ENCODE results near the gene HEBP2. TPM values are rescaled to one million over a fixed set of nuclear protein-coding genes. Genes with fewer than 3 reads are reported as not detected.

HEBP2 gene
- total RNA-seq, 1 experiment from 2014 or later = 51.6 TPM

DNA sequence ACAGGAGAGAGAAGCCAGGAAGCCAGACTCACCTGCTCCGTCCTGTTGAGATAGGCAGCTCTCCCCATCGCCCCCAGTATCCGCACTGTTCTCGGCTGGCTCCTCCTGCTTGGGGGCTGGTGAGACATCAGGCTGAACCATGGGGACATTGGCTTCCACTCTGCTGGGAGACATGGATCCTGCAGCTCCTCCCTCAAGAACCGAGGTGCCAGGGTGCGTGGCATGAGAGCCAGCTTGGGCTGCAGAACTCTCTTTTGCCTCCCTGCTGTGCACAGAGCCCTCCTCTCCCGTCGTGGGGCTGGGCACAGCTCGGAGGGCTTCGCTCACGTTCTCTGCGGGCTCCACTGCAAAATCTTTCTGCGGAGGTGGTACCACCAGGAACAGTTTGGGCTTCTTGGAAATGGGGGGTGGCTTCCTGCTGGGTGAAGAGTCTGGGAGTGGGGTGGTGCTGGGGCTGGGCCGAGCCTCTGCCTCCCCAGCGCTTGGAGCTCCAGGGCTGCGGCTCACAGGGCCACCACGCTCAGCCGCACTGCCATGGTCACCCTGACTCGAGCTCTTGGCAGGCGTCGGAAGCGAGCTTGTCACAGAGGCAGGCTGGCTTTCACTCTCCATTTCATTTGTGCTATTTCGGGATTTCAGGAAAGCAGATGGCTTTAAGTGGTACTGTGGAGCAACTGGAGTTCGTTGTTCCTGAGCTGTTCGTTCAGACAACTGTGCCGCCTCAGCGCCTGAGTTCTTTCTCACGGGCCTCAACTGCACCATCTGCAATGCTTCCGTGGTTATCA is 26.5 kb downstream of the HEBP2 start:
- ChIA-PET CTCF (interaction anchor here (0.8 to 3.0 kb wide), 2 partner anchors 25 to 79 kb away, joined by 3 to 14 read pairs; no protein-coding TSS in a partner anchor), POLR2A (no interaction called here), RAD21 (ENCODE audit: low non-redundant PET in 1 of 2, low total read pairs in 2 of 2, uncharacterized antibody in 2 of 2, unreplicated experiment in 2 of 2) (no interaction called here)
- intact Hi-C loops (cut with micrococcal nuclease) = no loop called here
- Histone ChIP-seq H3K36me3 (ENCODE audit: control insufficient read depth in 1 of 2, insufficient read depth in 2 of 2, low read length in 2 of 2) (no peaks in the 10 kb centered on the region), H2AFZ (ENCODE audit: low read depth, low read length, poor library complexity, severe bottlenecking) (no peak overlapping the region), H3K27ac (ENCODE audit: low read depth, low read length) (no peak overlapping the region), H3K27me3 (ENCODE audit: insufficient read depth, low read length) (no peaks in the 10 kb centered on the region), H3K9me2 (ENCODE audit: insufficient read depth) (no peaks in the 10 kb centered on the region), H3K4me1 (ENCODE audit: control insufficient read depth in 1 of 2, insufficient read depth in 2 of 2, low read length in 2 of 2) (no peaks in the 10 kb centered on the region), H3K9me3 (ENCODE audit: control insufficient read depth in 1 of 2, insufficient read depth in 1 of 2, low read depth in 1 of 2, low read length in 2 of 2) (no peaks in the 10 kb centered on the region), H3K79me2 (ENCODE audit: insufficient read depth, low read length) (no peaks in the 10 kb centered on the region), H3K9ac (ENCODE audit: low read length) (no peak overlapping the region), H3K4me2 (ENCODE audit: low read length) (no peak overlapping the region), H4K20me1 (ENCODE audit: insufficient read depth) (no peaks in the 10 kb centered on the region), H3K4me3 (replicated peaks in 1 of 2; ENCODE audit: low read depth in 1 of 2, low read length in 2 of 2) (no peak overlapping the region)
- TF ChIP-seq RAD21 (IDR thresholded peaks at IDR 0.05; ENCODE audit: low read depth) = no peak
- TF ChIP-seq, protein P1, sequence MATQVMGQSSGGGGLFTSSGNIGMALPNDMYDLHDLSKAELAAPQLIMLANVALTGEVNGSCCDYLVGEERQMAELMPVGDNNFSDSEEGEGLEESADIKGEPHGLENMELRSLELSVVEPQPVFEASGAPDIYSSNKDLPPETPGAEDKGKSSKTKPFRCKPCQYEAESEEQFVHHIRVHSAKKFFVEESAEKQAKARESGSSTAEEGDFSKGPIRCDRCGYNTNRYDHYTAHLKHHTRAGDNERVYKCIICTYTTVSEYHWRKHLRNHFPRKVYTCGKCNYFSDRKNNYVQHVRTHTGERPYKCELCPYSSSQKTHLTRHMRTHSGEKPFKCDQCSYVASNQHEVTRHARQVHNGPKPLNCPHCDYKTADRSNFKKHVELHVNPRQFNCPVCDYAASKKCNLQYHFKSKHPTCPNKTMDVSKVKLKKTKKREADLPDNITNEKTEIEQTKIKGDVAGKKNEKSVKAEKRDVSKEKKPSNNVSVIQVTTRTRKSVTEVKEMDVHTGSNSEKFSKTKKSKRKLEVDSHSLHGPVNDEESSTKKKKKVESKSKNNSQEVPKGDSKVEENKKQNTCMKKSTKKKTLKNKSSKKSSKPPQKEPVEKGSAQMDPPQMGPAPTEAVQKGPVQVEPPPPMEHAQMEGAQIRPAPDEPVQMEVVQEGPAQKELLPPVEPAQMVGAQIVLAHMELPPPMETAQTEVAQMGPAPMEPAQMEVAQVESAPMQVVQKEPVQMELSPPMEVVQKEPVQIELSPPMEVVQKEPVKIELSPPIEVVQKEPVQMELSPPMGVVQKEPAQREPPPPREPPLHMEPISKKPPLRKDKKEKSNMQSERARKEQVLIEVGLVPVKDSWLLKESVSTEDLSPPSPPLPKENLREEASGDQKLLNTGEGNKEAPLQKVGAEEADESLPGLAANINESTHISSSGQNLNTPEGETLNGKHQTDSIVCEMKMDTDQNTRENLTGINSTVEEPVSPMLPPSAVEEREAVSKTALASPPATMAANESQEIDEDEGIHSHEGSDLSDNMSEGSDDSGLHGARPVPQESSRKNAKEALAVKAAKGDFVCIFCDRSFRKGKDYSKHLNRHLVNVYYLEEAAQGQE (IDR thresholded peaks at IDR 0.05; ENCODE audit: low read depth) = no peak
- TF ChIP-seq YY1 (IDR thresholded peaks at IDR 0.05; ENCODE audit: extremely low read depth, insufficient replicate concordance, low read depth, low read length) = no peak
- no TSS peak for BruUV-seq (replicated peaks)
- ATAC-seq = no peak
- DNase-seq (ENCODE audit: low read depth, low spot score) = no peak
